Measurements from ENCODE around the gene PLCB1.

Gene PLCB1

GRCh38 chr20:8126841-8127378, 5.2 kb upstream of the PLCB1 start:
- Histone ChIP-seq H3K79me2 (ENCODE audit: insufficient read depth, low read depth) (no peaks in the 10 kb centered on the region), H3K27me3 (ENCODE audit: insufficient read depth, low read depth) (no peaks in the 10 kb centered on the region), H3K9ac (no peak overlapping the region), H3K36me3 (ENCODE audit: insufficient read depth) (no peaks in the 10 kb centered on the region), H2AFZ (ENCODE audit: low read depth) (no peak overlapping the region), H4K20me1 (ENCODE audit: insufficient read depth) (no peaks in the 10 kb centered on the region), H3K27ac (no peak overlapping the region), H3K4me2 (no peak overlapping the region), H3K4me1 (ENCODE audit: low read depth, poor library complexity, severe bottlenecking) (peaks cover 18% of the 10 kb centered on the region), H3K4me3 (IDR thresholded peaks at IDR 0.05; ENCODE audit: insufficient read depth, low read depth, low read length) (no peak overlapping the region)
- TF ChIP-seq CTCF (conservative IDR thresholded peaks at IDR 0.05; ENCODE audit: low read depth, low read length) = no peak

GRCh38 chr20:8127553-8128255, 4.4 kb upstream of the PLCB1 start:
- H3K4me2 ChIP-seq = no peak overlapping the region
- no peaks in the 10 kb centered on the region for H3K79me2 ChIP-seq (ENCODE audit: insufficient read depth, low read depth)
- H4K20me1 ChIP-seq (ENCODE audit: insufficient read depth) = no peaks in the 10 kb centered on the region
- no peak overlapping the region for H3K27ac ChIP-seq
- no peak overlapping the region for H3K9ac ChIP-seq
- no peaks in the 10 kb centered on the region for H3K36me3 ChIP-seq (ENCODE audit: insufficient read depth)
- peaks cover 18% of the 10 kb centered on the region for H3K4me1 ChIP-seq (ENCODE audit: low read depth, poor library complexity, severe bottlenecking)
- no peaks in the 10 kb centered on the region for H3K27me3 ChIP-seq (ENCODE audit: insufficient read depth, low read depth)
- TF ChIP-seq CTCF (conservative IDR thresholded peaks at IDR 0.05; ENCODE audit: low read depth, low read length) = no peak
- no peak overlapping the region for H2AFZ ChIP-seq (ENCODE audit: low read depth)
- H3K4me3 ChIP-seq (IDR thresholded peaks at IDR 0.05; ENCODE audit: insufficient read depth, low read depth, low read length) = no peak overlapping the region

- Histone ChIP-seq H3K27me3 (ENCODE audit: insufficient read depth, low read depth) (no peaks in the 10 kb centered on the region), H3K27ac (no peak overlapping the region), H3K4me3 (IDR thresholded peaks at IDR 0.05; ENCODE audit: insufficient read depth, low read depth, low read length) (no peak overlapping the region), H2AFZ (ENCODE audit: low read depth) (no peak overlapping the region), H3K36me3 (ENCODE audit: insufficient read depth) (no peaks in the 10 kb centered on the region), H4K20me1 (ENCODE audit: insufficient read depth) (no peaks in the 10 kb centered on the region), H3K9ac (no peak overlapping the region), H3K4me1 (ENCODE audit: low read depth, poor library complexity, severe bottlenecking) (peaks cover 18% of the 10 kb centered on the region), H3K79me2 (ENCODE audit: insufficient read depth, low read depth) (no peaks in the 10 kb centered on the region), H3K4me2 (no peak overlapping the region)
- no peak for TF ChIP-seq CTCF (conservative IDR thresholded peaks at IDR 0.05; ENCODE audit: low read depth, low read length)
Observed at GRCh38 chr20:8128291-8129060, 3.6 kb upstream of the PLCB1 start.

- Histone ChIP-seq H3K4me1 (ENCODE audit: low read depth, poor library complexity, severe bottlenecking) (peaks cover 18% of the 10 kb centered on the region), H3K4me3 (IDR thresholded peaks at IDR 0.05; ENCODE audit: insufficient read depth, low read depth, low read length) (no peak overlapping the region), H3K79me2 (ENCODE audit: insufficient read depth, low read depth) (no peaks in the 10 kb centered on the region), H3K36me3 (ENCODE audit: insufficient read depth) (no peaks in the 10 kb centered on the region), H3K27ac (no peak overlapping the region), H2AFZ (ENCODE audit: low read depth) (no peak overlapping the region), H4K20me1 (ENCODE audit: insufficient read depth) (no peaks in the 10 kb centered on the region), H3K9ac (no peak overlapping the region), H3K4me2 (no peak overlapping the region), H3K27me3 (ENCODE audit: insufficient read depth, low read depth) (no peaks in the 10 kb centered on the region)
- TF ChIP-seq CTCF (conservative IDR thresholded peaks at IDR 0.05; ENCODE audit: low read depth, low read length) = no peak
Observed at GRCh38 chr20:8129211-8129976, 2.7 kb upstream of the PLCB1 start.

All from KMS-11 (cell line).